ENCODE results near the gene TMEM200B. TPM values are rescaled to one million over a fixed set of nuclear protein-coding genes. Genes with fewer than 3 reads are reported as not detected.

TMEM200B gene
- total RNA-seq (2014; rRNA removed) = 9.0 and 9.3 TPM in 2 replicates
- Bru-seq, nascent RNA = percentile 43 among the genes with signal in this experiment
- percentile 52 among the genes with signal in this experiment for BruChase-seq, experiment 1, labeled RNA remaining after a 6-hour chase
- percentile 42 among the genes with signal in this experiment for BruChase-seq, experiment 2, labeled RNA remaining after a 2-hour chase
- long read RNA-seq, transcript TMEM200B-202 (2 exons, 2,501 nt) = major isoform, 5 of 15 reads
- long read RNA-seq, partial matches to known transcripts = 0 of 15 reads
- long read RNA-seq, other reads (novel, unspliced or antisense) = 8 of 15 reads

DNA sequence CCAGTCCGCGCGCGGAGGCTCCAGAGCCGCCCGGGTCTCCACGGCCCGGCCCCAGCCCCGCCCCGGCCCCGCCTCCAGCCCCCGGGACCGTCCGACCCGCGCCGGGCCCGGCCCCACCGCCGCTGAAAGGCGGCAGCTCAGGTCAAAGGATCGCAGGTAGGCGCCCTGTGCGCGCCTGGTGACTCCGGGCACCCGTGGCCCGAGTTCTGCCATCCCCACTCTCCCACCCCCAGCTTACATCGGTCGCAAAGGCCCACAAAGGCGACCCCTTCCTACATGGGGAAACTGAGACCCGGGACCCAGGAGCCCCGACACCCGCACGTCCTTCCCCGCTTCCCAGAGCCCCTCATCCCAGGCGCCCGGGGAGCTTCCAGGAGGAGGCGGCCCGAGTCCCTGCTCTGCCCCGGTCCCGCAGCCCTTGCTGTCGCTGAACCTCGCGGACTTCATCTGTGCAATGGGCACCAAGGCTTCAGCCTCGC is at the start of gene TMEM200B:
Gene TMEM200B (minus strand): TSS at position 17 of the 479 bp plus-strand sequence. CDS start 2,075 bp downstream, outside the sequence.
- peak within 1 kb of the TSS; percentile 43; the same call in 1 of the 2 replicates for H3K27ac ChIP-seq (ENCODE audit: low read length)
- peak within 1 kb of the TSS; percentile 83 for H3K9ac ChIP-seq (ENCODE audit: low read length)
- H3K4me1 ChIP-seq (ENCODE audit: insufficient read depth, low read length) = peaks cover 18% of the 10 kb centered on the region
- H4K20me1 ChIP-seq (ENCODE audit: low read length) = no peaks in the 10 kb centered on the region
- no peaks in the 10 kb centered on the region for H3K9me3 ChIP-seq (ENCODE audit: low read length)
- DNase-seq (no peak), ATAC-seq (peak; percentile 4; the same call in 1 of the 2 replicates)
- TF ChIP-seq, protein P1, sequence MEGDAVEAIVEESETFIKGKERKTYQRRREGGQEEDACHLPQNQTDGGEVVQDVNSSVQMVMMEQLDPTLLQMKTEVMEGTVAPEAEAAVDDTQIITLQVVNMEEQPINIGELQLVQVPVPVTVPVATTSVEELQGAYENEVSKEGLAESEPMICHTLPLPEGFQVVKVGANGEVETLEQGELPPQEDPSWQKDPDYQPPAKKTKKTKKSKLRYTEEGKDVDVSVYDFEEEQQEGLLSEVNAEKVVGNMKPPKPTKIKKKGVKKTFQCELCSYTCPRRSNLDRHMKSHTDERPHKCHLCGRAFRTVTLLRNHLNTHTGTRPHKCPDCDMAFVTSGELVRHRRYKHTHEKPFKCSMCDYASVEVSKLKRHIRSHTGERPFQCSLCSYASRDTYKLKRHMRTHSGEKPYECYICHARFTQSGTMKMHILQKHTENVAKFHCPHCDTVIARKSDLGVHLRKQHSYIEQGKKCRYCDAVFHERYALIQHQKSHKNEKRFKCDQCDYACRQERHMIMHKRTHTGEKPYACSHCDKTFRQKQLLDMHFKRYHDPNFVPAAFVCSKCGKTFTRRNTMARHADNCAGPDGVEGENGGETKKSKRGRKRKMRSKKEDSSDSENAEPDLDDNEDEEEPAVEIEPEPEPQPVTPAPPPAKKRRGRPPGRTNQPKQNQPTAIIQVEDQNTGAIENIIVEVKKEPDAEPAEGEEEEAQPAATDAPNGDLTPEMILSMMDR (conservative IDR thresholded peaks at IDR 0.05; ENCODE audit: low read depth, low read length) = no peak
- TF ChIP-seq EZH2phosphoT487 (IDR thresholded peaks at IDR 0.05; ENCODE audit: borderline replicate concordance, low read length) (no peak), EZH2 (IDR thresholded peaks at IDR 0.05; ENCODE audit: low read length, unreplicated experiment) (no peak)
- ChIA-PET CTCF (no interaction called here), POLR2A (ENCODE audit: unreplicated experiment) (interaction anchor here (0.8 kb wide), 1 partner anchor 58 kb away, joined by 4 read pairs; the partner anchor contains the start of gene SRSF4)
- H3K4me2 ChIP-seq (ENCODE audit: low read length) = peak within 1 kb of the TSS; percentile 100
- H2AFZ ChIP-seq (ENCODE audit: low read length) = peak within 1 kb of the TSS; percentile 90
- H3F3A ChIP-seq (ENCODE audit: low read length, unreplicated experiment) = no peaks in the 10 kb centered on the region
- peak within 1 kb of the TSS; percentile 81 for H3K4me3 ChIP-seq (ENCODE audit: low read length)
- H3K36me3 ChIP-seq (ENCODE audit: low read depth, low read length) = no peaks in the 10 kb centered on the region
- H3K27me3 ChIP-seq (ENCODE audit: low read length) = no peaks in the 10 kb centered on the region
- intact Hi-C loops (cut with micrococcal nuclease) = loop anchor here (5.0 kb wide), 1 partner anchor 58 kb away; the partner anchor contains the start of gene SRSF4
- no peaks in the 10 kb centered on the region for H3K9me2 ChIP-seq (replicated peaks; ENCODE audit: low read length)
- H3K79me2 ChIP-seq (ENCODE audit: low read length) = no peaks in the 10 kb centered on the region
- TSS peak; percentile 65 for BruUV-seq (replicated peaks)

DNA sequence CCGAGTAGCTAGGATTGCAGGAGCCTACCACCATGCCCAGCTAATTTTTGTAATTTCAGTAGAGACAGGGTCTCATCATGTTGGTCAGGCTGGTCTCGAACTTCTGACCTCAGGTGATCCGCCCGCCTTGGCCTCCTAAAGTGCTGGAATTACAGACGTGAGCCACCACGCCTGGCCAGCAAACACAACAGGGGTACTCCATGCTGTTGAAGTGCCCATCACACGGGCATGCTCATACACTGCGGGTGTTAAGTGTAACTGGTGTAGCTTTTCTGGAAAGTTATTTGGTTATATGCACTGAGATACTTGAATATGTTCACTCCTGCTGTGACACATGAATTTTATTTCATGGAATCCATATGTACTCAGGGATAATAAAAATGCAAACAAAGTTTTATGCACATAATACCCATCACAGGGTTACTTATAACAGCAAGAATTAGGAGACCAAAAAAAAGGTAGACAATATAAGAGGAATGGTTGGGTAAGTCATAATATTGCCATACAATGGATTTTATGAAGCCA is 48.8 kb upstream of the TMEM200B start:
- no TSS peak for BruUV-seq (replicated peaks)
- Histone ChIP-seq H3K79me2 (ENCODE audit: low read length) (peaks cover 99% of the 10 kb centered on the region), H3K27ac (ENCODE audit: low read length) (no peak overlapping the region), H3K4me1 (ENCODE audit: insufficient read depth, low read length) (no peaks in the 10 kb centered on the region), H2AFZ (ENCODE audit: low read length) (no peak overlapping the region), H3K4me2 (ENCODE audit: low read length) (no peak overlapping the region), H3K36me3 (ENCODE audit: low read depth, low read length) (peaks cover 26% of the 10 kb centered on the region; the same call in 1 of the 2 replicates), H3F3A (ENCODE audit: low read length, unreplicated experiment) (no peaks in the 10 kb centered on the region), H3K9me3 (ENCODE audit: low read length) (no peaks in the 10 kb centered on the region), H3K27me3 (ENCODE audit: low read length) (no peaks in the 10 kb centered on the region), H3K9me2 (replicated peaks; ENCODE audit: low read length) (no peaks in the 10 kb centered on the region), H4K20me1 (ENCODE audit: low read length) (peaks cover 72% of the 10 kb centered on the region), H3K9ac (ENCODE audit: low read length) (no peak overlapping the region), H3K4me3 (ENCODE audit: low read length) (no peak overlapping the region)
- TF ChIP-seq, protein P1 (conservative IDR thresholded peaks at IDR 0.05; ENCODE audit: low read depth, low read length) = no peak
- TF ChIP-seq EZH2phosphoT487 (IDR thresholded peaks at IDR 0.05; ENCODE audit: borderline replicate concordance, low read length) (no peak), EZH2 (IDR thresholded peaks at IDR 0.05; ENCODE audit: low read length, unreplicated experiment) (no peak)
- POLR2A ChIA-PET (ENCODE audit: unreplicated experiment) = no interaction called here
- ATAC-seq (no peak), DNase-seq (no peak)
- CTCF ChIA-PET = no interaction called here
- intact Hi-C loops (cut with micrococcal nuclease) = no loop called here
